ENCODE results near the gene ICAM5. TPM values are rescaled to one million over a fixed set of nuclear protein-coding genes. Genes with fewer than 3 reads are reported as not detected.

ICAM5 gene
- total and polyA plus RNA-seq, 10 of the 15 experiments (the other 5 are each of a cell fraction or from before 2014, with no cell fraction given): 0.14 to 4.6 (median 0.94) TPM; not detected in 2

DNA sequence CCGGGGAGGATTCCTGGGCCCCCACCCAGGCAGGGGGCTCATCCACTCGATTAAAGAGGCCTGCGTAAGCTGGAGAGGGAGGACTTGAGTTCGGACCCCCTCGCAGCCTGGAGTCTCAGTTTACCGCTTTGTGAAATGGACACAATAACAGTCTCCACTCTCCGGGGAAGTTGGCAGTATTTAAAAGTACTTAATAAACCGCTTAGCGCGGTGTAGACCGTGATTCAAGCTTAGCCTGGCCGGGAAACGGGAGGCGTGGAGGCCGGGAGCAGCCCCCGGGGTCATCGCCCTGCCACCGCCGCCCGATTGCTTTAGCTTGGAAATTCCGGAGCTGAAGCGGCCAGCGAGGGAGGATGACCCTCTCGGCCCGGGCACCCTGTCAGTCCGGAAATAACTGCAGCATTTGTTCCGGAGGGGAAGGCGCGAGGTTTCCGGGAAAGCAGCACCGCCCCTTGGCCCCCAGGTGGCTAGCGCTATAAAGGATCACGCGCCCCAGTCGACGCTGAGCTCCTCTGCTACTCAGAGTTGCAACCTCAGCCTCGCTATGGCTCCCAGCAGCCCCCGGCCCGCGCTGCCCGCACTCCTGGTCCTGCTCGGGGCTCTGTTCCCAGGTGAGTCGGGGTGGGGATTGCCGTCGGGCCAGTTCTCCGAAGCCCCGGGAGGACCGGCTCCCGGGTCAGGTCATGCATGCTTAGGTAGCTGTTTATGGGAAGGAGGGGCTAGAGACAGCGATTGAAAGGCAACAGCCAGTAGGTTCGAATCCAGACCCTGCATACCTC lies 18.9 kb upstream of the ICAM5 start, which contains the start of gene ICAM1 (continued):
- TF ChIP-seq, protein P1, sequence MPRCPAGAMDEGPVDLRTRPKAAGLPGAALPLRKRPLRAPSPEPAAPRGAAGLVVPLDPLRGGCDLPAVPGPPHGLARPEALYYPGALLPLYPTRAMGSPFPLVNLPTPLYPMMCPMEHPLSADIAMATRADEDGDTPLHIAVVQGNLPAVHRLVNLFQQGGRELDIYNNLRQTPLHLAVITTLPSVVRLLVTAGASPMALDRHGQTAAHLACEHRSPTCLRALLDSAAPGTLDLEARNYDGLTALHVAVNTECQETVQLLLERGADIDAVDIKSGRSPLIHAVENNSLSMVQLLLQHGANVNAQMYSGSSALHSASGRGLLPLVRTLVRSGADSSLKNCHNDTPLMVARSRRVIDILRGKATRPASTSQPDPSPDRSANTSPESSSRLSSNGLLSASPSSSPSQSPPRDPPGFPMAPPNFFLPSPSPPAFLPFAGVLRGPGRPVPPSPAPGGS (IDR thresholded peaks at IDR 0.05; ENCODE audit: borderline replicate concordance, insufficient read depth, low read depth, low read length, poor library complexity, severe bottlenecking): no peak
- no peak; the same call in 1 of the 2 replicates for TF ChIP-seq HDAC2 (IDR thresholded peaks at IDR 0.05)
- no peak for TF ChIP-seq NFYB (IDR thresholded peaks at IDR 0.05; ENCODE audit: insufficient read depth, low read depth, low read length)
- TF ChIP-seq MTA3 (IDR thresholded peaks at IDR 0.05; ENCODE audit: borderline replicate concordance, low read length): 0 out of 2 replicates have a peak, but pooled peaks have one; percentile 10
- TF ChIP-seq FOXM1 (IDR thresholded peaks at IDR 0.05; ENCODE audit: low read depth, low read length): no peak; the same call in 1 of the 2 replicates
- no peak for TF ChIP-seq BCL11A (IDR thresholded peaks at IDR 0.05; ENCODE audit: low read depth, low read length)
- TF ChIP-seq, protein P2, sequence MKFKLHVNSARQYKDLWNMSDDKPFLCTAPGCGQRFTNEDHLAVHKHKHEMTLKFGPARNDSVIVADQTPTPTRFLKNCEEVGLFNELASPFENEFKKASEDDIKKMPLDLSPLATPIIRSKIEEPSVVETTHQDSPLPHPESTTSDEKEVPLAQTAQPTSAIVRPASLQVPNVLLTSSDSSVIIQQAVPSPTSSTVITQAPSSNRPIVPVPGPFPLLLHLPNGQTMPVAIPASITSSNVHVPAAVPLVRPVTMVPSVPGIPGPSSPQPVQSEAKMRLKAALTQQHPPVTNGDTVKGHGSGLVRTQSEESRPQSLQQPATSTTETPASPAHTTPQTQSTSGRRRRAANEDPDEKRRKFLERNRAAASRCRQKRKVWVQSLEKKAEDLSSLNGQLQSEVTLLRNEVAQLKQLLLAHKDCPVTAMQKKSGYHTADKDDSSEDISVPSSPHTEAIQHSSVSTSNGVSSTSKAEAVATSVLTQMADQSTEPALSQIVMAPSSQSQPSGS (IDR thresholded peaks at IDR 0.05; ENCODE audit: low read length): no peak
- TF ChIP-seq NFIC (IDR thresholded peaks at IDR 0.05; ENCODE audit: low read depth, low read length): no peak
- no peak for TF ChIP-seq STAT3 (IDR thresholded peaks at IDR 0.05; ENCODE audit: low read depth, low read length)
- TF ChIP-seq EGR1 (IDR thresholded peaks at IDR 0.05; ENCODE audit: borderline replicate concordance in 1 of 2, low read depth in 2 of 2, low read length in 2 of 2): 0 out of 3 replicates have a peak, but pooled peaks of 1 of the 2 experiments have one; percentile 38
- no peak for TF ChIP-seq BRCA1 (IDR thresholded peaks at IDR 0.05; ENCODE audit: low read depth, low read length)
- TF ChIP-seq EP300 (IDR thresholded peaks at IDR 0.05; ENCODE audit: borderline replicate concordance in 1 of 2, control insufficient read depth in 1 of 2, low read depth in 2 of 2, low read length in 2 of 2): no peak
- TF ChIP-seq MTA2 (IDR thresholded peaks at IDR 0.05; ENCODE audit: low read depth): no peak
- TF ChIP-seq NFXL1 (IDR thresholded peaks at IDR 0.05; ENCODE audit: borderline replicate concordance): no peak
- TF ChIP-seq RAD21 (IDR thresholded peaks at IDR 0.05; ENCODE audit: insufficient read depth, low read depth, low read length): no peak
- TF ChIP-seq, protein P3, sequence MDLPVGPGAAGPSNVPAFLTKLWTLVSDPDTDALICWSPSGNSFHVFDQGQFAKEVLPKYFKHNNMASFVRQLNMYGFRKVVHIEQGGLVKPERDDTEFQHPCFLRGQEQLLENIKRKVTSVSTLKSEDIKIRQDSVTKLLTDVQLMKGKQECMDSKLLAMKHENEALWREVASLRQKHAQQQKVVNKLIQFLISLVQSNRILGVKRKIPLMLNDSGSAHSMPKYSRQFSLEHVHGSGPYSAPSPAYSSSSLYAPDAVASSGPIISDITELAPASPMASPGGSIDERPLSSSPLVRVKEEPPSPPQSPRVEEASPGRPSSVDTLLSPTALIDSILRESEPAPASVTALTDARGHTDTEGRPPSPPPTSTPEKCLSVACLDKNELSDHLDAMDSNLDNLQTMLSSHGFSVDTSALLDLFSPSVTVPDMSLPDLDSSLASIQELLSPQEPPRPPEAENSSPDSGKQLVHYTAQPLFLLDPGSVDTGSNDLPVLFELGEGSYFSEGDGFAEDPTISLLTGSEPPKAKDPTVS (IDR thresholded peaks at IDR 0.05; ENCODE audit: low read depth, low read length): no peak
- no peak for TF ChIP-seq CBX5 (IDR thresholded peaks at IDR 0.05; ENCODE audit: low read depth)
- no peak; a peak in 2 of 4 replicates for TF ChIP-seq IKZF2 (IDR thresholded peaks at IDR 0.05)
- TF ChIP-seq, protein P4, sequence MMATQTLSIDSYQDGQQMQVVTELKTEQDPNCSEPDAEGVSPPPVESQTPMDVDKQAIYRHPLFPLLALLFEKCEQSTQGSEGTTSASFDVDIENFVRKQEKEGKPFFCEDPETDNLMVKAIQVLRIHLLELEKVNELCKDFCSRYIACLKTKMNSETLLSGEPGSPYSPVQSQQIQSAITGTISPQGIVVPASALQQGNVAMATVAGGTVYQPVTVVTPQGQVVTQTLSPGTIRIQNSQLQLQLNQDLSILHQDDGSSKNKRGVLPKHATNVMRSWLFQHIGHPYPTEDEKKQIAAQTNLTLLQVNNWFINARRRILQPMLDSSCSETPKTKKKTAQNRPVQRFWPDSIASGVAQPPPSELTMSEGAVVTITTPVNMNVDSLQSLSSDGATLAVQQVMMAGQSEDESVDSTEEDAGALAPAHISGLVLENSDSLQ (IDR thresholded peaks at IDR 0.05): no peak
- TF ChIP-seq MYB (IDR thresholded peaks at IDR 0.05; ENCODE audit: borderline replicate concordance, low read depth, low read length): no peak
- peak; percentile 35 for TF ChIP-seq RUNX3 (IDR thresholded peaks at IDR 0.05; ENCODE audit: low read length)
- no peak for TF ChIP-seq MEF2B (IDR thresholded peaks at IDR 0.05; ENCODE audit: partially characterized antibody, poor library complexity, severe bottlenecking)
- peak; percentile 96 for TF ChIP-seq SMAD5 (IDR thresholded peaks at IDR 0.05; ENCODE audit: low read depth)

All from GM12878 (cell line).